SK-N-SH treated with all-trans-retinoic acid at 6 μM for 48 hours (cell line): ENCODE data around the gene MAP3K10.

Source experiments
- ARNTL ChIP-seq: fragments of 450-650 bp; formaldehyde crosslinking; IDR thresholded peaks from 2 replicates; pipeline ENCODE4 v1.5.0; 2020; ENCODE audit warnings: low read depth, mild to moderate bottlenecking, moderate library complexity, borderline replicate concordance
- BACH2 ChIP-seq: fragments of 250-450 bp; sonication (Bioruptor Pico); IDR thresholded peaks from 2 replicates; pipeline ENCODE4 v1.9.0; 2021; ENCODE audit warnings: mild to moderate bottlenecking, borderline replicate concordance
- PATZ1 ChIP-seq: fragments of 250-450 bp; sonication (Bioruptor Pico); IDR thresholded peaks from 2 replicates; pipeline ENCODE4 v1.8.0; 2020; ENCODE audit warnings: mild to moderate bottlenecking, moderate library complexity, borderline replicate concordance
- RARB ChIP-seq: fragments of 250-450 bp; sonication (Bioruptor Pico); IDR thresholded peaks from 2 replicates; pipeline ENCODE4 v1.8.0; 2021; ENCODE audit warnings: mild to moderate bottlenecking, moderate library complexity
- SNAI2 ChIP-seq: fragments of 250-450 bp; sonication (Bioruptor Pico); IDR thresholded peaks from 2 replicates; pipeline ENCODE4 v1.5.0; 2020; ENCODE audit warnings: mild to moderate bottlenecking, moderate library complexity
- TCF4 ChIP-seq: fragments of 250-450 bp; sonication (Bioruptor Pico); IDR thresholded peaks from 2 replicates; pipeline ENCODE4 v1.8.0; 2021; ENCODE audit warnings: mild to moderate bottlenecking, moderate library complexity, borderline replicate concordance
- TSHZ2 ChIP-seq: fragments of 250-450 bp; sonication (Bioruptor Pico); IDR thresholded peaks from 2 replicates; pipeline ENCODE4 v1.5.0; 2020; ENCODE audit warnings: mild to moderate bottlenecking, moderate library complexity
- ZC3H10 ChIP-seq: fragments of 250-450 bp; sonication (Bioruptor Pico); IDR thresholded peaks from 2 replicates; pipeline ENCODE4 v1.5.1; 2021; ENCODE audit warnings: mild to moderate bottlenecking, moderate library complexity
- ZNF70 ChIP-seq: fragments of 450-650 bp; formaldehyde crosslinking; IDR thresholded peaks from 2 replicates; pipeline ENCODE4 v1.5.0; 2020; ENCODE audit warnings: mild to moderate bottlenecking, moderate library complexity

- TF ChIP-seq RARB (CRISPR knock-in tag) (no peak), SNAI2 (CRISPR knock-in tag) (no peak), TCF4 (no peak), ZC3H10 (CRISPR knock-in tag) (no peak), PATZ1 (CRISPR knock-in tag) (no peak), BACH2 (CRISPR knock-in tag) (no peak), ZNF70 (CRISPR knock-in tag) (no peak), ARNTL (CRISPR knock-in tag) (no peak), TSHZ2 (CRISPR knock-in tag) (no peak)
Measured at GRCh38 chr19:40150170-40150569, 41.1 kb upstream of the MAP3K10 start.
